T-helper 22 cell (primary cell): ENCODE measurements around the gene POU5F1.

Experiments
- DNase-seq: peaks from one replicate; pipeline ENCODE4 v3.0.0-alpha.2; 2020; ENCODE audit warnings: low read depth

The POU5F1 gene

GRCh38 chr6:31139599-31139998, 30.9 kb downstream of the POU5F1 start:
- no peak for DNase-seq

DNA sequence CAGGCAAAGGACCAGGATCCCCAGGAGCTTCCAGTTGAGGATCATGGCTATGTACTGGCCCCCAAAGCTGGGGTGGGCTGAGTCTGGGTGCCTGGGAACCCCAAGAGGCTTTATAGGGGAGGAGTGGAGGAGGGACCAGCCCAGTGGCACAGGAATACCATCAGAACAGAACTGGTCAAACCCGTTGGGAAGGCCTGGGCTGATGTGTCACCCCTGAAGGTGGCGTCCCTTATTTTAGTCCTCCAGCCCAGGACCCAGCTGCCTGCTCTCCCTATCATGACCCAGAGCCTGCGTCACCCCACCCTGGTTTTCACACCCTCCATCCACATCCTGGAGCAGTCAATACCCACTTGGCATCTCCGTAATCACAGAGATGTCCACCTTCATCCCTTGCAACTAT, 31.5 kb downstream of the POU5F1 start, which contains the start of gene PSORS1C2:
TSS of gene PSORS1C2 (minus strand) at position 85 of the 400 bp plus-strand sequence. CDS start at position 45, 40 bp downstream.
- no peak for DNase-seq

DNA sequence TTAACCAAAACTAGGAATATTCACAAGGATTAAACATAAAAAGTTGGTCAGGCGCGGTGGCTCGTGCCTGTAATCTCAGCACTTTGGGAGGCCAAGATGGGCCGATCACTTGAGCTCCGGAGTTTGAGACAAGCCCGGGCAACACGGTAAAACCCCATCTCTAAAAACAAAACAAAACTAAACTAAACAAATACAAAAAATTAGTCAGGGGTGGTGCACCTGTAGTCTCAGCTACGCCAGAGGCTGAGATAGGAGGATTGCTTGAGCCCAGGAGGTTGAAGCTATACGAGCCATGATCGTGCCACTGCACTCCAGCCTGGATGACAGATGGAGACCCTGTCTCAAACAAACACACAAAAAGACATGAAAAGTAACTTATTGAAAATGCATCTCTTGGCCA, 34.8 kb downstream of the POU5F1 start:
- no peak for DNase-seq

- no peak for DNase-seq
These were observed 37.7 kb downstream of the POU5F1 start for GRCh38 chr6:31132806-31133205.

GRCh38 chr6:31131595-31131994, 38.9 kb downstream of the POU5F1 start:
- DNase-seq: no peak

DNA sequence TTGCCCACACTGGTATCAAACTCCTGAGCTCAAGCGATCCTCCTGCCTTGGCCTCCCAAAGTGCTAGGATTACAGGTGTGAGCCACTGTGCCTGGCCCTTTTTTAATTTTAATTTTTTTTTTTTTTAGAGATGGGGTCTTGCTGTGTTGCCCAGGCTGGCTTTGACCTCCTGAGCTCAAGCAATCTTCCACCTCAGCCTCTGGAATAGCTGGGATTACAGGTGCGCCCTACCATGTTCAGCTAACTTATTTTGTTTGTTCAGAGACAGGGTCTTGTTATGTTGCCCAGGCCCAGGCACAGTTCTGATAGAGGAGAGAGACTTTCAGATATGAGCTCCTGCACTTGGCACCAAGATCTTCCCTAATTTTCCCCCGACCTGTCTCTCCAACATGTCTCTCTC, 39.7 kb downstream of the POU5F1 start:
- no peak for DNase-seq

GRCh38 chr6:31129130-31129529, 41.4 kb downstream of the POU5F1 start:
- no peak for DNase-seq

- DNase-seq: peak; percentile 30
These were observed 42.3 kb downstream of the POU5F1 start for GRCh38 chr6:31128093-31128676.

DNA sequence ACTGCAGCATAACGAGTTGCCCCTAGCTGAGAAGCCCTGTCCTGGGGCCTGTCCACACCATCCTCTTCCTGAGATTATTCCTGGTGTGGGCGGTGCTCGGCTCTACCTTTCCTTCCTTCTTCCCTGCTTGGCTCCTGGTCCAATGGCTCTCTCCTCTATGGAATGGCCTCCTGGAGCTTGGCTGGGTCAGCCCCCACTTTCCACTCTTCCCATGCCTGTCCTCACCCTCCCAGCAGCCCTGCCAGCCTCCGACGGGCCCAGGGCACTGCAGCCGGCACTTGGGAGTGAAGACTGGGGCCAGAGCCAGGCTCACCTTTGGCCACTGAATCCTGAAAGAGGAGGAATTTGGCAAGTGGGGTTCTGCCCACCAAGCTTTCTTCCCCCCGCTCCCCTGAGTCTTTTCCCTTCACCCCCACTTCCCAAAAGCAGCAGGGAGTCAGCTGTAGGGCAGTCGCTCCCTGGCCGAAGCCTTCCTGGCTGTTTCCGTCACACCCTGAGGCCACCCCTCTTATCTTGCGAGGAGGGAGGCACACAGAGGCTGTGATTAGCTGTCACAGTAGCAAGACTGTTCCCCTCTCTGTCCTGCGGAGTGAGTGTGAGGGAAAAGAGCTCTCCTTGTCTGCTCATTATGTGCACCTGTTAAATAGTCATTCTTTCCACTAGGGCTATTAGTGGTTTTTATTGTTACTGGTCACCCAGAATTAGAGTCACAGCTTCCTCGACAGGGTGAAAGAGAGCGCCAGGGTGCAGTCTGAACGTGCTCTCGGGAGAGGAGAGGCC, 43.9 kb downstream of the POU5F1 start:
- DNase-seq: no peak

DNA sequence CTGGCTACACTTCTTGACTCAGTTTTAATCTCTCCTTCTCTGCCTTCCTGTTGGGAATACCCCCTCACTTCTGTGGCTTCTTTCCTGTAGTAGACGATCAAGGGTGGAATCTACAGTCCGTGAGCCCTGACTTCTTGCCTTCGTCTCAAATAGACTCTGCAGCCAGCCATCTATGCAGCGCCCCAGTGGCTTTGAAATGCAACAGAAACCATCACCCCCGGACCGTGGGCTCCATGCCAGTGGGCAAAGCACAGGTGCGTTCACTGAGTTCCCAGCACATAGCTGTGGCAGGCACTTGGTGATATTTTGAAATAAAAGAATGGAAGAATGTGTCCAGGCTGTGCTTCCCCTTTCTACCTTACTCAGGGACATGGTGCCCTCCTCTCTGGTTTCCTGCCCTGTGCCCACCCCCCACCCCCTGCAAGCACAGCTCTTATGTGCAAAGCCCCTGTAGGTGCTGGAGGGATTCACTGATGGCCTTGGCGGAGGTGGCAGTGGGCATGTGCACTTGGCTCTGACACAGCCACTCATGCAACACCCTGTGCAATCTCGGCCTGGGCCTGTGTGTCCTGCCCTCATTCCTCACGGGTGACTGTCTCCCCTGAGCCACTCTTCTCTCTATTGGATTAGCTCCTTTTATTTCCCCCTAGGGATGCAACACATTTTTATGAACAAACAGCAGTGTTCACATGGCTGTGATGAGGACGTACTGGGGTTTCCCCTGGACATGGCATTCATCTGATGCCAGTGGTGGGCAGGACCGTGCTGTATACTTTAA, 44.7 kb downstream of the POU5F1 start:
- no peak for DNase-seq

GRCh38 chr6:31125162-31125561, 45.3 kb downstream of the POU5F1 start:
- no peak for DNase-seq

DNA sequence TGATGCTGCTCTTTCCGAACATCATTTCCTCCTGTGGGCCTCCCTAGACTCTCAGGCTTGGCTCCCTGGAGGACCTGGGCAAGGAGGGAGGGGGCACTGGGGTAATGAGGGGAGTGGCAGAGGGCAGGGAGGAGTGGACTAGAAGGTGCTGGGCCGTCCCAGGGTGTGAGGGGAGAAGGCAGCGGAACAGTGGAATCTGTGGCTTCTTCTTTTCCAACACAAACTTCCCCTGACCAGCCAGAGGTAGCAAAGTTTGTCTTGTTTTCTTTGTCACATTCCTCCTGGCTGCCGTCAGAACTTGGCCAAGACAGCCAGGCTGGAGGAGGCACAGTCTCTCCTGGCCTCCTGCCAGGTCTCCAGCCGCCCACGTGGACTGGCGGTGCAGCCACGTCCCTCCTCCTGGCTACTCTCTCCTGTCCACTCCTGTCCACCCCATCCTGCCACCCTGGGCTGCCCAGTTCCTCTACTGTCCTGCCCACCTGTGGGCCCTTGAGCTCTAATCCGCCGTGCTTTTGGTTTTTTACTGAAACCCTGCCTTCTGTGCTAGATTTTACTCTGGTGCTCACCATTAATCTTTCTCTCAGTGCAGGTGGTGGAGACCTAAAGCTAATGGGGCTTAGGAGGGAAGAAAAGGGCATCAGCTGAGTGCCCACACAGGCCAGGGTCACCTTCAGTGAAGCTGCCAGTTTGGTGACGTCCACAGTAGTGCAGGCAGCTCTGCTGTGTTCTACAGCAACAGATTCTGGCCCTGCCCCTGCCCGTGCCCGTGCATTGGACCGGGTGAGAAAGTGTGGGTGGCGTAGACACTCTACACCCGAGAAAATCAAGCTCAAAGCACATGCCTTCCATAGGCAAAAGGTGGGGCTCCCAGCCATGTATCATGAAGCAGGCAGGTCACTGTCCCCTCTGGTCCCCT, 47.4 kb downstream of the POU5F1 start:
- DNase-seq: no peak

DNA sequence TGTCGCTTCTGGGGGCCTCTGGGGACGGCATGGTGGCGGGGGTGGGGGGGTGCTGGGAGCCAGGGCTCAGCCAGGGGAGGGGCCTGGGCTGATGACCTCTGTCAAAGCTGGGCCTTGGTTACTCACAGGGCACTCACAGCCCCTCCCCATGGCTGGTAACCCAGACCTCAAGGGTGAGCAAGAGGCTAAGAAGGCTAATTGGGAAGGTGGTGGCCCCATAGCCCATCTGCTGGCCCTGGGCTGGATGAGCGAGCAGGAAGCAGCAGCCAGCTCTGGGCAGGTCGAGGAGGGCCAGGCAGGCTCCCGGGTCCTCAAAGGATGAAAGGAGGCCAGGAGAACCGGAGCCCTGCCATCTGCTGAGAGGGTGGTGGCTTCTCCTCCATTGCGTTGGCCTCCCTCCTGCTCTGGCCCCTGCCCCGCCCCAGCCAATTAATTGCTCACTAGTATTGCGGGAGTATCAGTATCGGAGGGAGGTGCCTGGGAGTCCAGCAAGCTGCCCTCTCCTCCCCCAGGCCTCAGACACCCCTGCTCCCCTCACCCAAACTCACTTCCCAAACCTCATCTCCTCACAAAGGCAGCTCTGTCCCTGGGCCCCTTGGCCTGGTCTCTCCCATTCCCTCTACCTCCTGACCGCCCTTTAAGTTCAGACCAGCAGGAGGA, 49.2 kb downstream of the POU5F1 start:
- DNase-seq: no peak

DNA sequence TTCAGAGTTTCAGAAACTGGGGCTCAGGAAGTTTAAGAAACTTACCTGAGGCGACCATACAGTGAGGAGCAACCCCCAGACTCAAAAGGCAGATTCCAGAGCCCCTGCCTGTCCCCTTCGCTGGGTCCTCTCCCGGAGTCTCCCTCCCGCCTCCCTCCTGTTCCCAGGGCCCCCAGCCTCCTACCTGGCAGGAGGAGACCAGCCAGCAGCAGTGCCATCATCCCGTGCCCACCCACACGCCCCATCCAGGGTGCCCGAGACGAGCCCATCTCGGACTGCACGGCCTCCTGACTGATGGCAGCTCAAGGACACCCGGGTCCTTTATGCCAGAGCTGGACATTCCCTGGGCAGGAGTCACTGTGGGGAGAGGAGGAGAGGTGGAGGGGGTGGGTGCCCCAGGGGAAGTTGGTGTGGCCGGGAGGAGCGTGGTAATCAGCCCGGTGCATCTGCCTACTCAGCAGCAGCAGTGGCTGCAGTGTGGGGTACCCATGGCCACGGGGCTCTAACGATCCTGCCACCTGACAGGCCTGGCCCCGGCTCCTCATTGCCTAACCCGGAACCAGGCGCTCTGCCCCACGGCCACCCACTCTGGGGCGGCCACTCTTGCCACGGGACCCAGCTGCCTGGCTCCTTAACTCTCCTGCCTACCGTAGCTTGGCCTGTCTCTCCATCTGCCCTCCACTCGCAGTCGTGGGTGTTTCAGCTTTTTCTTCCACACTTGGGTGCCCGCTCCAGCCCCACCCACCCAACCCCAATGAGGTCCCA, 50.1 kb downstream of the POU5F1 start, which contains the start of gene CDSN:
TSS of gene CDSN (minus strand) at position 296 of the 765 bp plus-strand sequence. CDS start at position 269, 27 bp downstream.
- no peak for DNase-seq

DNA sequence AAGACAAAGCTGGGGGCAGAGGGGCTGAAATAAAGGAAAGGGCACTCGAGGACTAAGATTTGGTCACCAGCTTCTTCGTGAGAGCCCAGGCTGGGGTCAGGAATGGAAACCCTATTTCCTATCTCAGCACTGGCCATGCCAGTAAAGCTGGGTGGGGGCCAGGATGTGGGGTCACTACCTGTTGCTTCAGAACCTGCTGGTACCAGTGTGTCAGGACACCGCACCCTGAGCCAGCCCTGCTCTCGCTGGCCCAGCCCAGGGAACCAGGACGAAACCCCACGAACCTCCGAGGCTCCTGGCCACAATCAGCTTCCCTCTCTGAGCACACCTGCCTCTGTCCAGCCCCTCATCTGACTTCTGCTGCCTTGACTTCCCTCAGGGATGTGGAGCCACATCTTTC, 52.3 kb downstream of the POU5F1 start:
- DNase-seq: no peak

- no peak for DNase-seq
These were observed 53.7 kb downstream of the POU5F1 start for GRCh38 chr6:31116661-31117385.

DNA sequence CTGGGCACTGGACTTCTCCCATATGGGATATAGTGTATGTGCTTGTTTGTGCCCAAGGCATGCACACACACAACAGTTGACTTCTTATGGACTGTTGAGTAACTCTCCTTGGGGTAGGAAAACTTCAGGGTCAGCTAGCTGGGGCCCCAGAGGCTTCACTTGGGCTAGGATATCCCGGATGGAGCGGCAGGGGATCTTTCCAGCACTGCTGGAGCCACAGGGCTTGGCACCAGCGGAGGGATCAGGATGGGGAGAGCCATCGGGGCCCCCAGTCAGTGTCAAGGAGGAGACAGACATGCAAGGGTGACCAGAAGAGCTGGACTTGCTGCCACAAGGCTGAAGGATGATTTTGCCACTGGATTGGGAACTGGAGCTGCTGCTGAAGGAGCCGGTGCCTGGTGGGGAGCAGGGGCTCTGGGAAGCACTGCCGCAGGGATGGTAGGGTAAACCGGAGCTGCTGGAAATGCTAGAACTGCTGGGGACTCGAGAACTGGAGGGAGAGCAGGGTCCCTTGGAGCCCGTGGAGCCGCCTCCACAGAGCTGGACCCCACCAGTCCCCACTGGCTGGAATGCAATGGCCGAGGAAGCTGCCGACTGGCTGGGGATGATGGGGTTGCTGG, 54.4 kb downstream of the POU5F1 start:
- no peak for DNase-seq

DNA sequence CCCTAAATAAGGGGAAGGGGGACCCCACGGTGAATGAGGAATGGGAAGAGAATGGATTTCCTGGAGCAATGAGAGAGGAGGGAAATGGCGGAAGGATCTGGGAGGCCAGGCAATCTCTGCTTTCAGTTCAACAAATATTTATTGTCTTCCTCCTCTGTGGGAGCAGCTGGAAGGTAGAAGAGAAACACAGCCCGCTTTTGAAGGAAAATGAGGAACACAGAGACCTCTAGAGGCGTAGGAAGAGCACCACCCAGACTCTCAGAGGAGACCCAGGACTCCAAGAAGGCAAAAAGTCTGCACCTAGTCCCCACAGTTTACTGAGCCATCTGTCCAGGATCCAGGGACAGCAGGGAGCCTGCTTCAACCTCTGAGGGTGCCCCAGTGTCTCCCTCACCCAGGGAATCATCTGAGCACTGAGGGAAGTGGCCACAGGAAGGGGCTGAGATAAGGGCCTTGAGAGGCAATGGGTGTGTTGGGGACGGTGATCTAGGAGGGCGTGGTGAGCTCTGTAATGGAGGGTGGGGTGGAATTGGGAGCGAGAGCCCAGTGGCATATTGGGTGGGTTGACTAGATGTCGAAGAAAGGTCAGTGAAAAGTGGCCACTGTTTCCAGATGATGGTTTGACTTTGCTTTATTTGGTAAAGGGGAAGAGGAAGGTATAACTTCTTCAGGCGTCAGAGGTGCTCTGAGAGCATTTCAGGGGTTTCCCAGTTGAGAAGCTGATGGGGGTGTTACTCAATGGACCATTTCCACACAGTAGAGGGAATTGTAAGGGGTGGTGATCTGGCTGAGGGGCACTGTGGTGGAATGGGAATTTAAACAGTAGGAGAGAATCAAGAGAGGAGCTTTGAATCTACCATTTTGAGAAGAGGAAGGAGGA, 55.3 kb downstream of the POU5F1 start:
- DNase-seq: no peak
